ENCODE data around the gene MYORG.
"Not testable (repeated sequence)": the region's sequence is repeated elsewhere in the genome, so short reads cannot be mapped to it uniquely, and the experiment has no call there.

Gene MYORG

DNA sequence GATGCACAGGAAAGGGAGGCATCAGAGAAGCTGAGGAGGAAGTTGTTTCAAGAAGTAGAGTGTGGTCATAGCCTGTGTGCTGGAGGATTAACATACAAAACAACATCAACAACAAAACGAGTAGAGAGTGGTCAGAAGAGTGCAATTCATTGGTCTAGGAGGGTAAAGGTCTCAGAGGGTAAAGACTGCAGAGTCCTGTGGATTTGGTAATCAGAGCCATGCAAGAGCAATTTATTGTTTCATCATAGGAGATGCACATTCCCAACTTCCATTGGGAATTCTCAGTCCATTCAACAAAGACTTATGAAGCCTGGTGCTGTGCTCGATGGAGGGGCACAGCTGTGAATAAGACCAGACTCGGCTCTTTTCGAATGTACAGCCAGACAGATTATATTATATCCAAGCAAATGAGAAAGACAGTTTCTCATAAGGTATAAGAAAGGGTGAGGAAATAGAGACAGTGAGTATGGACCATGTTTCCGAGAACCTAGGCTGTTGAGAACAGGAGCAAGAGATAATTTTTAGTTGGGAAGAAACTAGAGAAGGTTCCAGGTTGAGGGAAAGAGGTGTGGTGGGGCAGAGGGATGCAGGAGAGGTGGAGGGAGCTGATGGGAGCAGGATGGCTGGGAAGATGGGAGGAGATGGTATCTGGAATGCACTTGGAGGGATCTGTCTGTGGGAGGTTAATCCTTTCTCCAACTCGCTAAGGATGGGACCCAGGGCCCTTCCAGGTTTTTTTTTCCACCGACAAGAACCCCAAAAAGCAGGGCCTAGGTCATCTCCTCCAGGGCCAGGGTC lies 7.9 kb upstream of the MYORG start:
- DNase-seq = no peak

DNA sequence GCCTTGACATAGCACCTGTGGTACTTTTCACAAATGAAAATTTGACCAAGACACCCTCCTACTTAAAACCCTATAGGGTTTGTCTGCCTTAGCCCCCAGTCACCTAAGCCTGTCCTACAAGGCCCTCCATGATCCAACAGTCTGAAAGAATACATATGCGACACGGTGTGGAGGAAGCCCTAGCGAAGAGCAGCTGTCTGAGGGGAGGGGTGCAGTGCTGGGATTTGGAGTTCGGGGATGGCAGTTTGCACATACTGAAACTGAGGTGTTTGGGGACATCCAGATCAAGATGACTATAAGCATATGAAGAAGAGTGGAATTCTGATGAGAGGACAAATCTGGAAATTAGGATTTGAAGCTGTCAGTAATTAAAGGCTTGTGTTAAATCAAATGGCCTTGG lies 7.2 kb upstream of the MYORG start:
- DNase-seq = no peak

DNA sequence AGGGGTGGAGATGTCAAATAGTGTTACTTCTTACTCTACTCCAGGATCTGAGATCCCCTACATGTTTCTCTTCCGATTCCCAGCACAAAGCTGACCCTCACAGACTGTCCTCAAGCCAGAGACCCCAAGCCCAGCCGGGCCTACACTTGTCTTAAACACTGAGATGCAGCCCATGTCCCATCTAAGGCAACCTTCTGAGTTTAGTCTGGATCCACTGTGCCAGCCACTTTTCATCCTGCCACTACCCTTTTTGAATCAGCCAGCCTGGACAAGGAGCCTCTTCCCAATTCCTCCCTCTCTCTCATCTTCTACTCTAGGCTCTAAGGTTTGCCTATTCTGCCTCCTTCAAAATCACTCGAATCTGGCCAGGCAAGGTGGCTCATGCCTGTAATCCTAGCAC lies 6.2 kb upstream of the MYORG start:
- no peak for DNase-seq

DNA sequence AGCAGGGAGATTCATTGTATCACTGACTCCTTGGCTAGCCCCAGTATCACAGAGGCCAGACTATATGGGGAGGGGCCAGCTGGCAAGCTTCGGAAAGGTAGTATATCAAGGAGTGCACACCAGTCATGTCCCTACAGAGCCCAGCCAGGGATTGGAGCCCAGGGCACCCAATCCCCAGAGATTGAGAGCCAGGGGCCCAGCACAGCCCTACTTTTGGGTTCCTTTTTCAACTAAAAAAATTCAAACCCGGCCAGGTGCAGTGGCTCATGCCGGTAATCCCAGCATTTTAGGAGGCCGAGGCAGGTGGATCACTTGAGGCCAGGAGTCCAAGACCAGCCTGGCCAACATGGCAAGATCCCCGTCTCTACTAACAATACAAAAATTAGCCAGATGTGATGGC lies 5.4 kb upstream of the MYORG start:
- DNase-seq = no peak

DNA sequence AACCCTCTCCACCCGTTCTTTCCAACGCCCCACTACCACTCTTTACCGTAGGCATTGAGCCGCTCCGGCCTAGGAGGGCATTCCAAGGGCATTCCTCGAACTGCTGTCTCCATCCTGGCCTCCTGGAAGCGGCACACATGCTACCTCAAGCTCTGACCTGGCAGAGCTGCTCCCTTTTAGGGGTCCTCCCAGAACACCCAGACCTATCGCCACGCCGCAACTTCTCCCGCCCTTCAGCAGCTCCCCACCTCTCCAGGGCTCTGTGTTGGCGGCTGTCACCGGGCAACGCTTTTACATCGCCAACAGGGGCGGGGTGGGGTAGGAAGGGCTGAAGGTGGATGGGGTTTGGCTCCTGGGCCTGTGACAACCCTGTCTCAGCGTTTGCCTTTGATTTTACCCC lies 4.6 kb upstream of the MYORG start:
- DNase-seq = no peak

DNA sequence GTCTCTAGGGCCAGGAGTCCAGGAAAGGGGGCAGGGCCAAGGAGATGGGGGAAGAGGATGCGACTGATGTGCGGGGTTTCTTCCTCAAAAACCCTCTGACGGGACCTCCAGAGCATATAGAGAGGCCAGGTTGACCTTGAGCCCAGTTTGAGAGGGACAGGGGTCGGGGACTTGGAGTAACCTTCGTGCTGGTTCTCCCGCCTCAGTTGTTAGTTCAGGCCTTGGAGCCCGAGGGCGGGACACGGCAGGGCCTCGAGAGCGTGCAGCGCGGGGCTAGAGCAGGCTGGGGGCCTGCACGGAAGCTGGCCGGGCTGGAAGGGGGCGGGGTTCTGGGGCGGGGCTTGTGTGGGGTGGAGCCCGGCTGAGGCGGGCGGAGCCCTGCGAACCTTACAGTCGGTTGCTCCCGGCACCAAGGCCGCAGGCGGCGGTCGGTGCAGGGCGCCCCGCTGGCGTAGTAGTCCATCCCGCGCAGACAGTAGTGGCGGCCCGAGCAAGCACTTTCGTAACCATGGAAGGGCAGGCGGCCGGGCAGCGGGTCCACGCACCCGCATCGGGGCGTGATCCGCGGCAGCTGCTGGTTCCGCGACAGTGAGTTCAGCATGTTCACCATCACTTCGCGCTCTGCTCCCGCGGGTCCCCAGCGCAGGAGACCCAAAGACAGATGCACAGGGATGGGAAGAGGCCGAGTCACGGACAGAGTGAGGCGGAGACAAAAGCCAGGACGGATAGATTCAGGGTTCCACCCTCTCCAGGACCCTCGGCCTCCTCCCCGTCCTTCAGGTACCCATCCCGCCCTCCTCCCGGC lies 4.0 kb upstream of the MYORG start:
- peak; percentile 85 for DNase-seq

DNA sequence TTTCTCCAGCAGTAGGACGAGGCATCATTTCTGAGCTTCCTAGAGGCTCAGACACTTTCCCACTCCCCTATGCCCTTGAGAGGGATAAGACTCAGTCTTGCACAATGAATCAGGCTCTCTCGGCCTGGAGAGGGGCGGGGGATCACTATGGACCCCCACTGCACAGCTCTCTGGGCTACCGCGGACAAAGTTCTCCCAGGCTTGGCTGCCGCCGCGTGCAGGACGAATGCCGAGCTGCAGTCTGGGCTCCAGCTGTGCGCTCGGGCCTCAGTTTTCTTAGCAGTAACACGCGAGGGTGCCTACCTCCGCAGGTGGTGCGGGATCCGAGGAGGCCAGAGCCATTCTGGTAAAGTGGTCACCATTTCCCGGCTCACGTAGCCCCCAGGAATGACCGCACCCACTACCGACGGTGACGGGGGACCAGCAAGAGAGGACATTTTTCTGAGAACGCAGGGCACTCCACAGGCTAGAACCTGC lies 3.4 kb upstream of the MYORG start:
- peak; percentile 56 for DNase-seq

DNA sequence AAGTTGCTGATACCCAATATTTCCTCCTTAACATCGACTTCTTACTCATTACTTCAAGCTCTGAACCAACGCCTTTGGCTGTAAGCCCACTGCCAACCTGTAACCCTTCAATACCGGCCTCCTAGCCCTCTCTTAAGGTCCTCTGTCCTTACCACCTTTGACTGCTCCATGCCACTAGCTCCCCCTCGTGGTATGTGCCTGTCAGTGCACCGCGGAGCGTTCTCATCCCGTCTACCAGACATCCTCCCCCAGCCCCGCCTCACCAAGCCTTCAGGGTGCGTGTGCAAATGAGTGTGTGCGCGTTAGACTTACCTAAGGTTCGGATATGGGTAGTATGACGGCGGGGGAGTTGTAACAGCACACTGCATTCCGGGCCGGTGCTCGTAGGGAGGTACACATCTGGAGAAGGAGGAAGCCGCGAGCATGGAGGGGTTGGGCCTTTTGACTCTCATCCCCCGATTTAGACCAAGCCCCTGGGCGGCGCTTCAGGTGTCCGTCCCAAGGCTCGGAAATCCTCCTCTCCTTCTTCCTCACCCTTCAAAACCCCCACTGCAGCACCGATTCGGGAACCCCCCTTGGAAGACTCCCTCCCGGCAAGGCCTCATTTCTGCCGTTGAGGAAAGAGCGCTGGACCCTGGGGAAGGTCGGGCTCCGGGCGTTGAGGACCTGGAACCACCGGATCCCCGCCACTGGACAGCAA lies 2.8 kb upstream of the MYORG start:
- peak; percentile 92 for DNase-seq

DNA sequence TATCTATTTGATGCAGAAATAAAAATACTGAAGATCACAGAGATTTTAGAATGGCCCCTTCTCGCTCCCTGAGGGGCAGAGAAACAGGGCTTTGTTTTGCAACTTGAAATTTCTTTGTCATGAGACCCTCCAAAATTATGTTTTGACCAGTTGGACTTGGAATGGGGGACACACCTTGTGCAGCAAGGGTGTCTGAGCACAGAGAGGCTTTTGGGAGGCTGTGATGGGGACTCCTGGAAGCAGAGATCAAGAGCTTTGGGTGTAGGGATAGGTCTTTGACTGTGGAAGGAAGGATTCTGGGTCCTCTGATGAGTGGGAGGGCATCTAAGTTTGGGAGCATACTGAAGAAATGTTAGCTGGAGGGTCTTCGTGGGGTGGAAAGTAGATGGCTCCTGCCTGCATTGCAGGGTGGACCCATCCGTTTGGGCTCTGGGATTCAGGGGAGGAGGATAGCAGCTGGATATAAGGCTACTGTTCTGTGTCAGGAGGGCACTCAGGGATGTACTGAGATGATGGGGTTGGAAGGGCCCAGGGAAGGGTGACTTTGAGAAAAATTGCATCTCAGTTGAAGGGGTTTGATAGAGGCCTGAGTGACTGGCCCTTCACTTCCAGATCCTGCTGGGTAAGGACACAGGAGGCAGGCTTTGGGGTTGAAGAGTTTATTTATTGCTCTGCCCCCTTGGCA lies 1.8 kb upstream of the MYORG start:
- DNase-seq = no peak

DNA sequence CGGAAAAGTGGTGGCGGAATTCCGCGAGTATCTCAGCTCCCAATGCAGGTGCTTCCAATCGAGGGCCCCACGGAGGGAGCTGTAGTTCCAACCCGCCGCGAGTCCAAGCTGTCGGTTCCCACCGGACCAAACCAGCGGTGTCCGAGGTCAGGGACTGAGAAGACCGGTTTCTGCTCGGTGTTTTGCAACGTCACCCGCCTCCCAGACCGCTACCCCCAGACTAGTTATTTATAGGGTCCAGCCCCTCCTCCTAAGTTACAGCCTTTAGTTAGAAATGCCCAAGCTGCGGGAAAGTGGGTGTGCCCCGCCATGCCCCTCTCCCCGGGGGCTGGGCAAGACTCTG lies 677 bp upstream of the MYORG start:
- DNase-seq = no peak

DNA sequence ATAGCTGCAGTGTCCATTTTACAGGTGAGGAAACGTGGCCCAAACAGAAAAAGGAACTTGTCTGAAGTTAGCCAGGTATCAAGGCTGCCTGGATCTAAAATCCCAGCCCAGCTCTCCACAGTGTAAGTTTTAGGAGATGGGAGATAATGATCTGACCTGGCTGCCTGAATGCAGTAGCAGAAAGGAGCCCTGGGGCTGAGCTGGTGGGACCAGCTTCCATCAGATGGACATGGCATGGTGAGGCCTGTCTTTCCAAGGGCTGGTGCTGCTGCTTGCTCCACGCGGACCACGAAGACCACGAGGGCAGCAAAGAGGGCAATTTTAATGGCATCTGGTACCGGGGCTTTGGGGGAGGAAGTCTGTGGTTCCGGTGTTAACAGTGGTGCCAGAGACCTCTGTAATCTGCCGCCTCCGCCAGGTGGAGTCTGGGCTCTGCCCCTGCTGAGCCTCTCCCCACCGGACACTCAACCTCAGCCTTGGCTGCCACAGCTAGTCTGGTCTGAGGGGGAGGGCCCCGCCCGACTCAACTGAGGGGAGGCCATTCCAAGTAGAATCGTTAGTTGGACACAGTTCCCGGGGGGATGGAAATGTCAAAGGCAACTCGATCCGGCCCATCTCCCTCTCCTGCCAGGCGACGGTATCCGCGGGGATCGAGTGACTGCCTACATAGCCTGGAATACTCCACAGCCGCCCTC lies 650 bp downstream of the MYORG start:
- DNase-seq = no peak

DNA sequence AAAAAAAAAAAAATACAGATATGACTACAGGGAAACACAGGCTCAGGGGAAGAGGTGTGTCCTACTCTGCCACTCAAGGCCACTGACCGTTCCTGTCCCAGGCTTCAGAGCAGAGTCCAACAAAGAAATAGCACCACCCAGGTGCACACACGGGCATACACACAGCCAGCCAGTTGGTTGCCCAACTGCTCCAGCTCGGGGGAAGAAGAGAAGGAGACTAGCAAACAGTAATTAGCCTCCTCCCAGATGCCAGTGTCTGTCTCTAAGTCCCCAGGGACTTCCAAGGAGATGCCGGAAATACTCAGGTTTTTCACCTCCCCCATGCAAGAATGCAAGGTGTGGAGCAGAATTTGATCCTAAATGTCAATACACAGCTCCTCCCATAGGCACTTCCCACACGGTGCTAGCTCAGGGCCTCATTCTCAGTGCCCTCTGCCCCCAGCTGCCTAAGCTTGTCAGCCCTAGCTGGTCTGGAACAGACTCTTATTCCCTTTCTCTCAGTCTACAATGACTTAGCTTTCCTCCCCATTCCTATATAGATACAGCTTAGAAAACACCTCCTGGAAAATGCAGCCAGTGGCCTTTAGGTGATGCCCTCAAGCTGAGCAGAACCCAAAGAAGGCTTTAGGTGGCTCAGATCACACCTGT lies 1.7 kb downstream of the MYORG start:
- DNase-seq = no peak

DNA sequence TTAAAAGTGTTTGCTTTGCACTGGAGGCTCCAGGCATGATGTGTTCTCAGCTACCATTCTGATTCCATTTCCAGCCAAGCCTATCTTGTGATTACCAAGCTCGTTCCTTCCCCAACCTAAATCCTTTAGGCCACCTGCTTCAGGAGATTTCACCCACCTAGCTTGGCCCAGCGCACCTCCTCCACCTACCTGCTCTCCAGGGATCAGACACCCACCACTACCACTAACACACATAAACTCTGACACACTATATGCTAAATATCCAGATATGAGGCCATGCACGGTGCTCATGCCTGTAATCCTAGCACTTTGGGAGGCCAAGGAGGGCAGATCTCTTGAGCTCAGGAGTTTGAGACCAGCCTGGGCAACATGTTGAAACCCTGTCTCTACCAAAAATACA lies 2.4 kb downstream of the MYORG start:
- no peak for DNase-seq

DNA sequence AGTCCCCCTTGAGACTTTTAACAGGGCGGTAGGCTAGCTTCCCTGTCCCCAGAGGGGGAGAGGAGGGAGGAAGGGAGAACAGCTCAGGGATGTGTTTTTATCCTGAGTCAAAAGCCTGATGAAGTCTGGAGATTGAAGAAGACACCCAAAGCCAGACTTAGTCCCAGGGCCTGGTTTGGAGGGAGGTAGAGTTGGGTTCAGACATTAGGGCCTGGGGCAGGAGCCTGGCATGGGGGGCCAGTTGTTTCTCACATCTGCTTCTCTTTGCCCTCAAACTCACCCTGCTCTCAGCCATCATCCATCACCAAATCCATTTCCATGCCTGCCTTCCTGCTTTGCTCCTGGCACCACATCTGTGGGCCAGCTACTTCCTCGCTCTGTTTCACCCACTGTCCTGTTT lies 2.9 kb downstream of the MYORG start:
- DNase-seq = no peak

DNA sequence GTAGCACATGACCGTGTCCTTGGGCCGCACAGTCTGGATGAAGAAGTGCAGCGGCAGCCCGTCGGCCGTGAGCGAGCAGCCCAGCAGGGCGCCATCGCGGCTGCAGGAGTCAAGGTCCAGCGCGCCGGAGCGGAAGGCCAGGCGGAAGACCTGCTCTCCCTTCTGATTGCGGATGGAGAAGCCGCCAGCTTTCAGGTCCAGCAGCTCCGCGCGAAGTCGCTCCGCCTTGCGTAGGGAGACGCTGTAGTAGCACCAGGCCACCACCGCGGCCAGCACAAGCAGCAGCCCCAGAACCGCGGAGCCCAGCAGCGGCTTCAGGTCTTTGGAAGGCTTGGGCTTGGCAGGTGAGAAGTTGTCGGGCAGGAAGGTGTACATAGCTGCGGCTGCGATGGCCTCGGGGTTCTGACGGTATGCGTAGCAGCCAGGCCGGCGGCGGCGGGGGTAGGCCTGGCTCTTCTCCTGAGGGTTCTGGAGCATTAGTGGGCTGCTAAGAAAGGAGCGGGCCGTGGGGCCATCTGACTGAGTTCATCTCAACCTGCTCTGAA lies 4.2 kb downstream of the MYORG start:
- peak; percentile 83 for DNase-seq

DNA sequence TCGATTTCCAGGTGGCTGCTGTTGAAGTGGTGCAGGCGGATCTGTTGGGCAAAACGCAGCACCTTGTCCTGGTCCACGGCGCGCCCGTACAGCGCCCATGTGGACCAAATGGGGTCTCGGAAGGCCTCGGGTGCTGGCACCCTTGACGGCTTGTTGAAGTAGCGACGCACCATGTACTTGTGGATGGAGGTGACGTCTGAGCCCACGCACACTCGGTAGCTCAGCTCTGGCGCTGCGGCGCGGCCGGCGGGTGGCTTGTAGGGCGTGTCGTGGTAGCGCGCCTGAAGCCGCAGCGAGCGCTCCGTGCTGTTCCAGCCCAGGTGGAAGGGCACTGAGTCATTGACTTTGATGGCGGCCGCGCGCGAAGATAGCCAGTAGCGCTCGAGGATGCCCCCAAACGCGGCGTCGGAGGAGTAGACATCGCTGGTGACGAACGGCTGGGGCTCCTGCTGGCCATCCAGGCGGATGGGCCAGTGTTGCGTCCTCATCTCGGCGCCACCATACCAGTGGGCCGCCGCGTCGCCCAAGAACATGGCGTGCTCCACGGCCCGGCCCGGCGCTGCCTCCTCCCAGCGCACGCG lies 4.7 kb downstream of the MYORG start:
- DNase-seq = peak; percentile 17

DNA sequence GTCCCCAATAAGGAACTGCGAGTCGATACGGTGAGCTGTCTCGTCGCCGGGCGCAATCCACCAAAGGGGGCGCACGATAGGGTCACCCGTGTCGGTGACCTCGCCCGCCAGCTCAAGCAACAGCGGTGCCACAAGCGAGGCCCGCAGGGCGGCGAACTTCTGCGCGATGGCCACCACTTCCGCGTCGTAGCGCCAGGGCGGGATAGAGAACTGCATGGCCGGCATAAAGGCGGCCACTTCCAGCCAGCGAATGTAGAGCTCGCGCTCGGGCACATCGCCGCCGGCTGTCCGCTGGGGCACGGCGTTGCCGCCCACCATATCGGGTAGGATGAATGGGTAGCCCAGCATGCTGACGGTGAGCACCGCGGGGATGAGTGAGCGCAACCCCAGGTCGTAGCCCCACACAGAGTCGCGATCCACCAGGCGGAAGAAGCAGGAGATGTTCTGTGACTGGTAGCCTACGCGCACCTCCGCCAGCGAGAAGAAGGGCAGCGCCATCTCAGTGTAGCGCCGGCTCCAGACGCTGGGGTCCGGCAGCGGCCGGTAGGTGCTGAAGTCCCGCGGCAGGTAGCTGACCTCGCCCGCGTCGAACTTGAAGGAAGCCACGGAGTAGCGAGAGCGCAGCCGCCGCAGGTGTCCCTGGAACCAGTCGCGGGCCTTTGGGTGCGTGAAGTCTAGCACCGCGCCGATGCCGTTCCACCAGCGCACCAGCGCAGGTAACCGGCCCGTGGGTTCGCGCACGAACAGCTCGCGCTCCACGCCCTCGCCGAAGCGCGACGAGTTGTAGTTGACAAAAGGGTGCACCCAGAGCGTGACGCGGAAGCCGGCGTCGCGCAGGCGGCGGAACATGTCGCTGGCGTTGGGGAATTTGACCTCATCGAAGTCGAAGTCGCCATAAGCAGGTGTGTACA lies 5.5 kb downstream of the MYORG start:
- DNase-seq = peak; percentile 75

DNA sequence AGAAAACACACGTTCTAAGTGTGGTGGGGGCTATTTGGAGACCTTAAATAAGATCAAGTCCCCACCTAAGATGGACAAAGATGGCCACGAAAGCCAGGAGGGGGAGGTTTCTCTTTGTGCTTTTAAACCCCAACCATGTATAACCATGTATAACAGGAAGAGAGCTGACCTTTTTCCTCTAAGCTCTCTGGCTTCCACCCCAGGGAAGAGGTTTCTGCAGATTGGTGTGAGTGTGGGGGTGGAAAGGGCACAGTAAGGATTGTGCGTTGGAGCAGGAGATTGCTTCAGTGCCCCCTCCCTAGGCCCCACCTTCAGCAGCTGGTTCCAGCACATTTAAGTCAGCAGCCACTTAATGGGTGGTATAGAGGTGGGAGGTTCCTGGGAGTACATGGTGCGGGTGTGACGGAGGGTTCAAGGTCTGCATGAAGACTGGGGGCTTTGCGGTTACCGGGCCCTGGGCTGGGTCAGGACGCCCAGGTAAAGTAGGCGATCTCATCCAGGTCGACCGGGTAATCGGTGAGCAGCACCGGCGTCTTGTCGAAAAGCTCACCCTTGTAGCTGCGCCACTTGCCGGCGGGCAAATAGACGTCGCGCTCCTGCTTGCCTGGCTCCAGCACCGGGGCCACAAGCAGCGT lies 6.2 kb downstream of the MYORG start:
- no peak for DNase-seq

DNA sequence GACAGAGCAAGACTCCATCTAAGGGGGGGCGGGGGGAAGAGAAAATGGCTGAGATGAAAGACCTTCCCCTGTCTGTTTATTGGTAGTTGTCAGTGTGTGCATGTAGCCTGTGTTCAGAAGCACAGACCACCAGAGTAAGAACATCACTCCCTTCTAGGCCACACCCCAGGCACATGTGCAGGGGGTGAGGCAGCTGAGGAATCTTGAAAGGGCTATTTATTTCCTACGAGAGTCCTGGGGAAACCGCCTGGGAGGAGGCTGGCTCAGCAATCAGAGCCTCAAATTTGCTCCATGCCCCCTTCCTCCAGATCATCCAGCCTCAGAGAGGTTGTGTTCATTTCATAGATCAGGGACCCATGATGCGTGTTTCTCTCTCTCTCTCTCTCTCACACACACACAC lies 7.1 kb downstream of the MYORG start:
- DNase-seq = no peak

DNA sequence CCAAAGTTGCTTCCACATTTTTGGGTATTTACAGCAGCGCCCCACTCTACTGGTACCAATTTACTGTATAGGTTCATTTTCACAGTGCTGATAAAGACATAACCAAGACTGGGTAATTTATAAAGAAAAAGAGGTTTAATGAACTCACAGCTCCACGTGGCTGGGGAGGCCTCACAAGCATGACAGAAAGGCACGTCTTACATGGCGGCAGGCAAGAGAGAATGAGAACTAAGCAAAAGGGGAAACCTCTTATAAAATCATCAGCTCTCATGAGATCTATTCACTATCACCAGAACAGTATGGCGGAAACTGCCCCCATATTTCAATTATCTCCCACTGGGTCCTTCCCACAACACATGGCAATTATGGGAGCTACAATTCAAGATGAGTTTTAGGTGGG lies 7.9 kb downstream of the MYORG start:
- DNase-seq = not testable (repeated sequence)

Data from retina (tissue), 1 donor.